PFSK-1 (cell line): ENCODE results near the gene EPHA5. TPM values are rescaled to one million over a fixed set of nuclear protein-coding genes. Genes with fewer than 3 reads are reported as not detected.

ENCODE experiments used
- FOXP2 ChIP-seq: optimal IDR thresholded peaks from 2 replicates; pipeline ENCODE3; 2011; ENCODE audit warnings: borderline replicate concordance, control low read depth, inconsistent platforms; ENCODE audit not compliant: insufficient read depth; ENCODE audit errors: extremely low read length, extremely low read depth
- POLR2AphosphoS5 ChIP-seq: IDR thresholded peaks from 2 replicates; pipeline ENCODE4 v1.6.1; 2012; ENCODE audit warnings: low read depth, mild to moderate bottlenecking, control low read depth, low read length, moderate library complexity
- SIN3A ChIP-seq: IDR thresholded peaks from 2 replicates; pipeline ENCODE4 v1.6.1; 2012; ENCODE audit warnings: mild to moderate bottlenecking, low read length, moderate library complexity, borderline replicate concordance; ENCODE audit not compliant: insufficient read depth
- TAF1 ChIP-seq: IDR thresholded peaks from 2 replicates; pipeline ENCODE4 v1.6.1; 2012; ENCODE audit warnings: low read length, control low read depth, borderline replicate concordance; ENCODE audit not compliant: insufficient read depth
- polyA plus RNA-seq: library from polyadenylated mRNA; unstranded; fragments of >200 nt; gene quantifications from one replicate; pipeline ENCODE4 v1.2.1, GENCODE V29; 2012; ENCODE audit warnings: low read depth, missing spikeins; ENCODE audit not compliant: insufficient read length
- TF ChIP-seq, protein P1 (sequence below), 2 experiments: IDR thresholded peaks; 2 replicates each; pipeline versions ENCODE4 v1.6.1 to v1.8.0; 2011 to 2012; ENCODE audit warnings: low read depth in 2 of 2, low read length in 2 of 2, control low read depth in 1 of 2, inconsistent platforms in 1 of 2, mild to moderate bottlenecking in 1 of 2, moderate library complexity in 1 of 2; ENCODE audit not compliant: insufficient read depth in 1 of 2

Gene EPHA5
- not detected for polyA plus RNA-seq

DNA sequence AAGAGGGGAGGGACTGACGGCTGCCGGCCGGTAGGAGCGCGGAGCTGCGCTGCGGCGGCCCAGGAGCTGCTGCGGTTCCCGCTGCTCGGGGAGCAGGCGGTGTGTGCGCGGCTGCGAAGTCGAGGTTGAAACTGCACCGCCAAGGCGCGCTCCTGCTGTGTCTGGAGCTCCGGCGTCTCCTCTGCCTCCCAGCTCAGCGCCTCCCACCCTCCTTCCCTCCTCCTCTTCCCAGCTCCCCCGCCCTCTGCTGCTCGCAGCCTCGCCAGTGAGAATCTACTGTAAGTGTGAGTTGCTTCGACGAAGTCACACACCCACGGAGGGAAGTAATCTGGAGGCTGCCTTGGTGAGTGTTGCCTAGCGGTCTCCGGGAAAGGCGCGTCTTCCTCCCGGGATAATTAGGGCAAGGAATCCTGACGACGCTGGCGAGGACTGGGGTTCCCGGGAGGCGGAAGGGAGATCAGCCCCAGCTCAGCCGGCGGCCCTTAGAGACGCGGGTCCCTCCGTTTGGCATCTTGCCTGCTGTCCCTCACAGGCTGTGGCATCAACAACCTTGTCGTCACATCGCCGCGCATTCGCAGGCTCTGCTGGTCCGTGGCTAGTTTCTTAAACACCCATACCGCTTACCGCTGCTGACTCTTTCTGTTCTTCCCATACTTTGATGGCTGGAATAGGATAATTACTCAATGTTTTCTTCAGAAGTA is at the start of gene EPHA5:
EPHA5 (minus strand) TSS at position 159 of the 701 bp plus-strand sequence. CDS start 747 bp downstream, outside the sequence.
- TF ChIP-seq FOXP2: no peak
- no peak for TF ChIP-seq TAF1
- TF ChIP-seq POLR2AphosphoS5: no peak
- no peak for TF ChIP-seq SIN3A
- TF ChIP-seq, protein P1, sequence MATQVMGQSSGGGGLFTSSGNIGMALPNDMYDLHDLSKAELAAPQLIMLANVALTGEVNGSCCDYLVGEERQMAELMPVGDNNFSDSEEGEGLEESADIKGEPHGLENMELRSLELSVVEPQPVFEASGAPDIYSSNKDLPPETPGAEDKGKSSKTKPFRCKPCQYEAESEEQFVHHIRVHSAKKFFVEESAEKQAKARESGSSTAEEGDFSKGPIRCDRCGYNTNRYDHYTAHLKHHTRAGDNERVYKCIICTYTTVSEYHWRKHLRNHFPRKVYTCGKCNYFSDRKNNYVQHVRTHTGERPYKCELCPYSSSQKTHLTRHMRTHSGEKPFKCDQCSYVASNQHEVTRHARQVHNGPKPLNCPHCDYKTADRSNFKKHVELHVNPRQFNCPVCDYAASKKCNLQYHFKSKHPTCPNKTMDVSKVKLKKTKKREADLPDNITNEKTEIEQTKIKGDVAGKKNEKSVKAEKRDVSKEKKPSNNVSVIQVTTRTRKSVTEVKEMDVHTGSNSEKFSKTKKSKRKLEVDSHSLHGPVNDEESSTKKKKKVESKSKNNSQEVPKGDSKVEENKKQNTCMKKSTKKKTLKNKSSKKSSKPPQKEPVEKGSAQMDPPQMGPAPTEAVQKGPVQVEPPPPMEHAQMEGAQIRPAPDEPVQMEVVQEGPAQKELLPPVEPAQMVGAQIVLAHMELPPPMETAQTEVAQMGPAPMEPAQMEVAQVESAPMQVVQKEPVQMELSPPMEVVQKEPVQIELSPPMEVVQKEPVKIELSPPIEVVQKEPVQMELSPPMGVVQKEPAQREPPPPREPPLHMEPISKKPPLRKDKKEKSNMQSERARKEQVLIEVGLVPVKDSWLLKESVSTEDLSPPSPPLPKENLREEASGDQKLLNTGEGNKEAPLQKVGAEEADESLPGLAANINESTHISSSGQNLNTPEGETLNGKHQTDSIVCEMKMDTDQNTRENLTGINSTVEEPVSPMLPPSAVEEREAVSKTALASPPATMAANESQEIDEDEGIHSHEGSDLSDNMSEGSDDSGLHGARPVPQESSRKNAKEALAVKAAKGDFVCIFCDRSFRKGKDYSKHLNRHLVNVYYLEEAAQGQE (IDR thresholded peaks at IDR 0.05; ENCODE audit: insufficient read depth in 1 of 2, low read depth in 2 of 2, low read length in 2 of 2): no peak

DNA sequence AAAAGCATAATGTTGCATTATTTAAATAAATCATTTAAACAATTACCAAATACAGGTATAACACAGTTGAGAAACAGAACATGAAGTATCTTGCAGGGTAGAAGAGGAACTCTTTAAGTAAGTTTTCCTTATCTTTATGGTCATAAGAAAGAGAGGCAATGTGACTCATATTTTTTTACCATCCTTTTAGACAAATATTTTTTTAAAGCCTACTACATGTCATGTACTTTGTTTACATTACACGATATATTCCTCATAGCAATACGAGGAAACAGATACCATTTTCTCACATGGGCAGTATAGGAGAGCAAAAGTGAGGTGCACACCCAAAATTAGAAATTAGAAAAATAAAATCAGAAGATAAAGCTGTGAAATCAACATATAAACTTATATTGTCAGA is 49.3 kb upstream of the EPHA5 start:
- TF ChIP-seq TAF1 (no peak), POLR2AphosphoS5 (no peak)
- TF ChIP-seq, protein P1 (IDR thresholded peaks at IDR 0.05; ENCODE audit: insufficient read depth in 1 of 2, low read depth in 2 of 2, low read length in 2 of 2): no peak

DNA sequence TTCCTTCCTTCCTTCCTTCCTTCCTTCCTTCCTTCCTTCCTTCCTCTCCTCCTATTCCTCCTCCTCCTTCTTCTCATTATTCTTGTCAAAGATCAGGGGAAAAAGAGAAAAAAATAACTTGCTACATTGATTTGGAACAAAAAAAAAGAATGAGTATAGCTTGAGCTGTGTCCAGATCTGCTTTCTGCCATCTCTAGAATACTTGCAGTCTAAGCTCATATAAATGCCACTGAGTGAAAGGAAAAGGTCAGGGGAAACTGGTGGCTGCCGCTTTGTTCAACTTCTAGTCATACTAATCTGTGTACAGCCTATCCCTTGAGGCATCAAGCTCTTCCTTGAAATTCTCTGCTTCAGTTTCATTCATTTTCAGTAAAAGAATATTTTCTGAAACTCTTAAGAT is 28.3 kb upstream of the EPHA5 start:
- no peak for TF ChIP-seq TAF1
- TF ChIP-seq, protein P1 (IDR thresholded peaks at IDR 0.05; ENCODE audit: insufficient read depth in 1 of 2, low read depth in 2 of 2, low read length in 2 of 2): no peak
- no peak for TF ChIP-seq FOXP2
- TF ChIP-seq SIN3A: no peak
- TF ChIP-seq POLR2AphosphoS5: no peak

DNA sequence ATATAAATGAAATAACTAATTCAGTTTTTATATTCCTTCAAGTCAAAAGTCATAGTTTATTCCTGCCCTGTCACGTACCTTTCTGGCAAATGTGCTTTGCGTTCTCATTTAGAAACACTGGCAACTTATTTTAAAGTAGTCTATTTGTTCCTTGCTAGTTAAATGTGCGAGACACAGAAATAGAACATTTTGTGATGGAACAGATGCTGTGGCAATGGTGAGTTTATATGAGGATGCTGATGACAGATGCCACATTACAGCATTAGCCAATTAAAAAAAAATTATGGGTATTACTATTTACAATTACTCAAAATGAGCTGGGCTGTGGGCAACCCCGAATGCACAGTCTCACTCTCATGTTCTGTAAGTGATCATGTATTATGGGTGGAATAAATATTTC is 26.1 kb upstream of the EPHA5 start:
- TF ChIP-seq POLR2AphosphoS5 (no peak), SIN3A (no peak), FOXP2 (no peak), TAF1 (no peak)
- TF ChIP-seq, protein P1 (IDR thresholded peaks at IDR 0.05; ENCODE audit: insufficient read depth in 1 of 2, low read depth in 2 of 2, low read length in 2 of 2): no peak
